ENCODE data around the gene CRTAP.
"Not testable (repeated sequence)": the region's sequence is repeated elsewhere in the genome, so short reads cannot be mapped to it uniquely, and the experiment has no call there.

Gene CRTAP

GRCh38 chr3:33145901-33146580, 32.2 kb downstream of the CRTAP start:
- H3K27me3 ChIP-seq (ENCODE audit: control insufficient read depth, insufficient read depth, low read length): no peaks in the 10 kb centered on the region
- no peaks in the 10 kb centered on the region for H3K36me3 ChIP-seq (ENCODE audit: control insufficient read depth, insufficient read depth, low read length)
- no peak overlapping the region for H3K9ac ChIP-seq (ENCODE audit: low read depth, low read length)
- H3K4me3 ChIP-seq (ENCODE audit: low read depth, low read length): no peak overlapping the region
- no peaks in the 10 kb centered on the region for H3K4me1 ChIP-seq (ENCODE audit: control insufficient read depth, insufficient read depth, low read length)
- H3K9me3 ChIP-seq (ENCODE audit: control insufficient read depth, insufficient read depth, low read length): no peaks in the 10 kb centered on the region

GRCh38 chr3:33146791-33147445, 33.1 kb downstream of the CRTAP start:
- H3K9ac ChIP-seq (ENCODE audit: low read depth, low read length): no peak overlapping the region
- H3K36me3 ChIP-seq (ENCODE audit: control insufficient read depth, insufficient read depth, low read length): no peaks in the 10 kb centered on the region
- H3K4me1 ChIP-seq (ENCODE audit: control insufficient read depth, insufficient read depth, low read length): no peaks in the 10 kb centered on the region
- H3K9me3 ChIP-seq (ENCODE audit: control insufficient read depth, insufficient read depth, low read length): no peaks in the 10 kb centered on the region
- H3K4me3 ChIP-seq (ENCODE audit: low read depth, low read length): no peak overlapping the region
- H3K27me3 ChIP-seq (ENCODE audit: control insufficient read depth, insufficient read depth, low read length): no peaks in the 10 kb centered on the region

- H3K4me1 ChIP-seq (ENCODE audit: control insufficient read depth, insufficient read depth, low read length): no peaks in the 10 kb centered on the region
- no peaks in the 10 kb centered on the region for H3K27me3 ChIP-seq (ENCODE audit: control insufficient read depth, insufficient read depth, low read length)
- no peak overlapping the region for H3K4me3 ChIP-seq (ENCODE audit: low read depth, low read length)
- no peaks in the 10 kb centered on the region for H3K9me3 ChIP-seq (ENCODE audit: control insufficient read depth, insufficient read depth, low read length)
- no peak overlapping the region for H3K9ac ChIP-seq (ENCODE audit: low read depth, low read length)
- H3K36me3 ChIP-seq (ENCODE audit: control insufficient read depth, insufficient read depth, low read length): no peaks in the 10 kb centered on the region
Measured at GRCh38 chr3:33149342-33149741, 35.5 kb downstream of the CRTAP start.

- no peaks in the 10 kb centered on the region for H3K27me3 ChIP-seq (ENCODE audit: control insufficient read depth, insufficient read depth, low read length)
- no peak overlapping the region for H3K4me3 ChIP-seq (ENCODE audit: low read depth, low read length)
- H3K36me3 ChIP-seq (ENCODE audit: control insufficient read depth, insufficient read depth, low read length): no peaks in the 10 kb centered on the region
- H3K4me1 ChIP-seq (ENCODE audit: control insufficient read depth, insufficient read depth, low read length): no peaks in the 10 kb centered on the region
- no peaks in the 10 kb centered on the region for H3K9me3 ChIP-seq (ENCODE audit: control insufficient read depth, insufficient read depth, low read length)
- H3K9ac ChIP-seq (ENCODE audit: low read depth, low read length): no peak overlapping the region
Measured at GRCh38 chr3:33152363-33153360, 38.8 kb downstream of the CRTAP start.

GRCh38 chr3:33153782-33154181, 40.0 kb downstream of the CRTAP start:
- H3K4me3 ChIP-seq (ENCODE audit: low read depth, low read length): no peak overlapping the region

GRCh38 chr3:33155301-33155700, 41.5 kb downstream of the CRTAP start:
- Histone ChIP-seq H3K4me1 (ENCODE audit: control insufficient read depth, insufficient read depth, low read length) (no peaks in the 10 kb centered on the region), H3K27me3 (ENCODE audit: control insufficient read depth, insufficient read depth, low read length) (no peaks in the 10 kb centered on the region), H3K36me3 (ENCODE audit: control insufficient read depth, insufficient read depth, low read length) (no peaks in the 10 kb centered on the region), H3K4me3 (ENCODE audit: low read depth, low read length) (no peak overlapping the region), H3K9me3 (ENCODE audit: control insufficient read depth, insufficient read depth, low read length) (no peaks in the 10 kb centered on the region), H3K9ac (ENCODE audit: low read depth, low read length) (no peak overlapping the region)

More at GRCh38 chr3:33153782-33154181, 40.0 kb downstream of the CRTAP start:
- no peaks in the 10 kb centered on the region for H3K9me3 ChIP-seq (ENCODE audit: control insufficient read depth, insufficient read depth, low read length)
- no peaks in the 10 kb centered on the region for H3K27me3 ChIP-seq (ENCODE audit: control insufficient read depth, insufficient read depth, low read length)
- no peaks in the 10 kb centered on the region for H3K4me1 ChIP-seq (ENCODE audit: control insufficient read depth, insufficient read depth, low read length)
- no peaks in the 10 kb centered on the region for H3K36me3 ChIP-seq (ENCODE audit: control insufficient read depth, insufficient read depth, low read length)
- no peak overlapping the region for H3K9ac ChIP-seq (ENCODE audit: low read depth, low read length)

- H3K9me3 ChIP-seq (ENCODE audit: control insufficient read depth, insufficient read depth, low read length): no peaks in the 10 kb centered on the region
Measured at GRCh38 chr3:33159234-33159633, 45.4 kb downstream of the CRTAP start.

GRCh38 chr3:33159981-33160380, 46.2 kb downstream of the CRTAP start:
- Histone ChIP-seq H3K27me3 (ENCODE audit: control insufficient read depth, insufficient read depth, low read length) (no peaks in the 10 kb centered on the region), H3K36me3 (ENCODE audit: control insufficient read depth, insufficient read depth, low read length) (no peaks in the 10 kb centered on the region), H3K4me3 (ENCODE audit: low read depth, low read length) (no peak overlapping the region), H3K9ac (ENCODE audit: low read depth, low read length) (no peak overlapping the region), H3K9me3 (ENCODE audit: control insufficient read depth, insufficient read depth, low read length) (no peaks in the 10 kb centered on the region), H3K4me1 (ENCODE audit: control insufficient read depth, insufficient read depth, low read length) (no peaks in the 10 kb centered on the region)

More at GRCh38 chr3:33159234-33159633, 45.4 kb downstream of the CRTAP start:
- Histone ChIP-seq H3K27me3 (ENCODE audit: control insufficient read depth, insufficient read depth, low read length) (no peaks in the 10 kb centered on the region), H3K4me1 (ENCODE audit: control insufficient read depth, insufficient read depth, low read length) (no peaks in the 10 kb centered on the region), H3K36me3 (ENCODE audit: control insufficient read depth, insufficient read depth, low read length) (no peaks in the 10 kb centered on the region), H3K9ac (ENCODE audit: low read depth, low read length) (no peak overlapping the region), H3K4me3 (ENCODE audit: low read depth, low read length) (no peak overlapping the region)

GRCh38 chr3:33162621-33163020, 48.8 kb downstream of the CRTAP start:
- not testable (repeated sequence) for H3K4me3 ChIP-seq (ENCODE audit: low read depth, low read length); H3K4me1 ChIP-seq (ENCODE audit: control insufficient read depth, insufficient read depth, low read length); H3K9me3 ChIP-seq (ENCODE audit: control insufficient read depth, insufficient read depth, low read length)

GRCh38 chr3:33165372-33165771, 51.6 kb downstream of the CRTAP start:
- H3K36me3 ChIP-seq (ENCODE audit: control insufficient read depth, insufficient read depth, low read length): no peaks in the 10 kb centered on the region
- H3K4me1 ChIP-seq (ENCODE audit: control insufficient read depth, insufficient read depth, low read length): no peaks in the 10 kb centered on the region
- H3K9me3 ChIP-seq (ENCODE audit: control insufficient read depth, insufficient read depth, low read length): no peaks in the 10 kb centered on the region
- H3K9ac ChIP-seq (ENCODE audit: low read depth, low read length): no peak overlapping the region
- no peaks in the 10 kb centered on the region for H3K27me3 ChIP-seq (ENCODE audit: control insufficient read depth, insufficient read depth, low read length)
- no peak overlapping the region for H3K4me3 ChIP-seq (ENCODE audit: low read depth, low read length)

More at GRCh38 chr3:33162621-33163020, 48.8 kb downstream of the CRTAP start:
- H3K36me3 ChIP-seq (ENCODE audit: control insufficient read depth, insufficient read depth, low read length); H3K9ac ChIP-seq (ENCODE audit: low read depth, low read length); H3K27me3 ChIP-seq (ENCODE audit: control insufficient read depth, insufficient read depth, low read length): not testable (repeated sequence)

- Histone ChIP-seq H3K9ac (ENCODE audit: low read depth, low read length) (no peak overlapping the region), H3K9me3 (ENCODE audit: control insufficient read depth, insufficient read depth, low read length) (no peaks in the 10 kb centered on the region), H3K4me3 (ENCODE audit: low read depth, low read length) (no peak overlapping the region), H3K27me3 (ENCODE audit: control insufficient read depth, insufficient read depth, low read length) (no peaks in the 10 kb centered on the region), H3K36me3 (ENCODE audit: control insufficient read depth, insufficient read depth, low read length) (no peaks in the 10 kb centered on the region), H3K4me1 (ENCODE audit: control insufficient read depth, insufficient read depth, low read length) (no peaks in the 10 kb centered on the region)
Measured at GRCh38 chr3:33166095-33166494, 52.3 kb downstream of the CRTAP start.
